Measurements from ENCODE around the gene PRDX1.

Gene PRDX1

DNA sequence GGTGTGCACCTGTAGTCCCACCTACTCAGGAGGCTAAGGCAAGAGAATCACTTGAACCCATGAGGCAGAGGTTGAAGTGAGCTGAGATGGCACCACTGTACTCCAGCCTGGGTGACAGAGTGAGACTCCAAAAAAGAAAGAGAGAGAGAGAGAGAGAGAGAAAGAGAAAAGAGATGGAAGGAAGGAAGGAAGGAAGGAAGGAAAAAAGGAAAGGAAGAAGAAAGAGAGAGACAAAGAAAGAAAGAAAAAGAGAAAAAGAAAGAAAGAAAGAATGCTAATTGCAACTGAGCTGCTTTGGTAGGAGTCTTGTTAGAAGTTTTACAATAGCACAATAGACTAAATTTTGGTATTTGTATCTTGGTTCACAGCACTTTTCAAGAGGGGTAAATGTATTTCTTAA lies 56.4 kb downstream of the PRDX1 start:
- DNase-seq (ENCODE audit: low spot score) = no peak
